HepG2 (cell line): Measurements from ENCODE around the gene UCN2.

Source experiments
- CEBPB ChIP-seq: IDR thresholded peaks from 2 replicates; pipeline ENCODE4 v1.6.1; 2011; ENCODE audit warnings: low read depth, low read length, improper control_type of control experiment, borderline replicate concordance
- NFIC ChIP-seq: IDR thresholded peaks from 2 replicates; pipeline ENCODE4 v1.6.1; 2012; ENCODE audit warnings: mild to moderate bottlenecking, low read length, inconsistent platforms
- NR2C2 ChIP-seq: sonication (generic); formaldehyde crosslinking; IDR thresholded peaks from 2 replicates; pipeline ENCODE4 v1.4.0; 2020; ENCODE audit warnings: missing genetic modification reagents, mild to moderate bottlenecking, moderate library complexity, borderline replicate concordance
- TARDBP ChIP-seq: sonication (generic); formaldehyde crosslinking; IDR thresholded peaks from 2 replicates; pipeline ENCODE4 v1.8.0; 2022; ENCODE audit warnings: mild to moderate bottlenecking, missing genetic modification reagents
- TBL1XR1 ChIP-seq: fragments of 150-350 bp; IDR thresholded peaks from 2 replicates; pipeline ENCODE4 v1.6.1; 2014; ENCODE audit warnings: borderline replicate concordance, low read length; ENCODE audit not compliant: partially characterized antibody
- ZBTB7B ChIP-seq: sonication (generic); formaldehyde crosslinking; IDR thresholded peaks from 2 replicates; pipeline ENCODE4 v1.4.0; 2020; ENCODE audit warnings: missing genetic modification reagents
- ZFP36 ChIP-seq: fragments of 150-350 bp; IDR thresholded peaks from 2 replicates; pipeline ENCODE4 v1.6.1; 2018; ENCODE audit warnings: borderline replicate concordance, low read length, low read depth; ENCODE audit not compliant: partially characterized antibody
- TF ChIP-seq, protein P1 (sequence below): sonication (generic); formaldehyde crosslinking; IDR thresholded peaks from 2 replicates; pipeline ENCODE4 v1.4.0; 2020; ENCODE audit warnings: missing genetic modification reagents
- TF ChIP-seq, protein P2 (sequence below): sonication (generic); formaldehyde crosslinking; IDR thresholded peaks from 2 replicates; pipeline ENCODE4 v1.4.0; 2020; ENCODE audit warnings: low read depth, mild to moderate bottlenecking, missing genetic modification reagents
- TF ChIP-seq, protein P3 (sequence below): sonication (generic); formaldehyde crosslinking; IDR thresholded peaks from 2 replicates; pipeline ENCODE4 v1.5.0; 2020; ENCODE audit warnings: mild to moderate bottlenecking, missing genetic modification reagents, moderate library complexity
- TF ChIP-seq, protein P4 (sequence below): sonication (generic); formaldehyde crosslinking; IDR thresholded peaks from 2 replicates; pipeline ENCODE4 v1.4.0; 2020; ENCODE audit warnings: missing genetic modification reagents
- TF ChIP-seq, protein P5 (sequence below): IDR thresholded peaks from 2 replicates; pipeline ENCODE4 v1.6.1; 2016; ENCODE audit warnings: low read depth, borderline replicate concordance
- TF ChIP-seq, protein P6 (sequence below): sonication (generic); formaldehyde crosslinking; conservative IDR thresholded peaks from 2 replicates; pipeline ENCODE4 v1.4.0; 2020; ENCODE audit warnings: missing genetic modification reagents

DNA sequence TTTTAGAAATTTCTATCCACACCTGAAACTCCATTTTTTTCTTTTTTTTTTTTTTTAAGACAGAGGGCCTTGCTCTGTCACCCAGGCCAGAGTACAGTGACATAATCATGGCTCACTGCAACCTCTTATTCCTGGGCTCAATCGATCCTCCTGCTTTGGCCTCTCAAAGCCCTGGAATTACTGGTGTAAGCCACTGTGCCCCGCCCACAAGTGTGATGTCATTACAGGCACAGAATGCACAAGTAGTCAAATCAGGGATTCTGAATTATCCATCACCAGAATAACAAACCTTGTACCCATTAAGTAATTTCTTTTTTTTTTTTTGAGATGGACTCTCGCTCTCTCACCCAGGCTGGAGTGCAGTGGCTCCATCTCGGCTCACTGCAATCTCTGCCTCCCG lies 43.9 kb upstream of the UCN2 start:
- TF ChIP-seq, protein P1, sequence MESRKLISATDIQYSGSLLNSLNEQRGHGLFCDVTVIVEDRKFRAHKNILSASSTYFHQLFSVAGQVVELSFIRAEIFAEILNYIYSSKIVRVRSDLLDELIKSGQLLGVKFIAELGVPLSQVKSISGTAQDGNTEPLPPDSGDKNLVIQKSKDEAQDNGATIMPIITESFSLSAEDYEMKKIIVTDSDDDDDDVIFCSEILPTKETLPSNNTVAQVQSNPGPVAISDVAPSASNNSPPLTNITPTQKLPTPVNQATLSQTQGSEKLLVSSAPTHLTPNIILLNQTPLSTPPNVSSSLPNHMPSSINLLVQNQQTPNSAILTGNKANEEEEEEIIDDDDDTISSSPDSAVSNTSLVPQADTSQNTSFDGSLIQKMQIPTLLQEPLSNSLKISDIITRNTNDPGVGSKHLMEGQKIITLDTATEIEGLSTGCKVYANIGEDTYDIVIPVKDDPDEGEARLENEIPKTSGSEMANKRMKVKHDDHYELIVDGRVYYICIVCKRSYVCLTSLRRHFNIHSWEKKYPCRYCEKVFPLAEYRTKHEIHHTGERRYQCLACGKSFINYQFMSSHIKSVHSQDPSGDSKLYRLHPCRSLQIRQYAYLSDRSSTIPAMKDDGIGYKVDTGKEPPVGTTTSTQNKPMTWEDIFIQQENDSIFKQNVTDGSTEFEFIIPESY, result no peak
- TF ChIP-seq TARDBP (no peak), NFIC (no peak), TBL1XR1 (no peak), CEBPB (no peak), NR2C2 (CRISPR knock-in tag) (no peak), ZBTB7B (no peak), ZFP36 (no peak)
- TF ChIP-seq, protein P2, sequence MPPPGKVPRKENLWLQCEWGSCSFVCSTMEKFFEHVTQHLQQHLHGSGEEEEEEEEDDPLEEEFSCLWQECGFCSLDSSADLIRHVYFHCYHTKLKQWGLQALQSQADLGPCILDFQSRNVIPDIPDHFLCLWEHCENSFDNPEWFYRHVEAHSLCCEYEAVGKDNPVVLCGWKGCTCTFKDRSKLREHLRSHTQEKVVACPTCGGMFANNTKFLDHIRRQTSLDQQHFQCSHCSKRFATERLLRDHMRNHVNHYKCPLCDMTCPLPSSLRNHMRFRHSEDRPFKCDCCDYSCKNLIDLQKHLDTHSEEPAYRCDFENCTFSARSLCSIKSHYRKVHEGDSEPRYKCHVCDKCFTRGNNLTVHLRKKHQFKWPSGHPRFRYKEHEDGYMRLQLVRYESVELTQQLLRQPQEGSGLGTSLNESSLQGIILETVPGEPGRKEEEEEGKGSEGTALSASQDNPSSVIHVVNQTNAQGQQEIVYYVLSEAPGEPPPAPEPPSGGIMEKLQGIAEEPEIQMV (CRISPR knock-in tag), result no peak
- TF ChIP-seq, protein P3, sequence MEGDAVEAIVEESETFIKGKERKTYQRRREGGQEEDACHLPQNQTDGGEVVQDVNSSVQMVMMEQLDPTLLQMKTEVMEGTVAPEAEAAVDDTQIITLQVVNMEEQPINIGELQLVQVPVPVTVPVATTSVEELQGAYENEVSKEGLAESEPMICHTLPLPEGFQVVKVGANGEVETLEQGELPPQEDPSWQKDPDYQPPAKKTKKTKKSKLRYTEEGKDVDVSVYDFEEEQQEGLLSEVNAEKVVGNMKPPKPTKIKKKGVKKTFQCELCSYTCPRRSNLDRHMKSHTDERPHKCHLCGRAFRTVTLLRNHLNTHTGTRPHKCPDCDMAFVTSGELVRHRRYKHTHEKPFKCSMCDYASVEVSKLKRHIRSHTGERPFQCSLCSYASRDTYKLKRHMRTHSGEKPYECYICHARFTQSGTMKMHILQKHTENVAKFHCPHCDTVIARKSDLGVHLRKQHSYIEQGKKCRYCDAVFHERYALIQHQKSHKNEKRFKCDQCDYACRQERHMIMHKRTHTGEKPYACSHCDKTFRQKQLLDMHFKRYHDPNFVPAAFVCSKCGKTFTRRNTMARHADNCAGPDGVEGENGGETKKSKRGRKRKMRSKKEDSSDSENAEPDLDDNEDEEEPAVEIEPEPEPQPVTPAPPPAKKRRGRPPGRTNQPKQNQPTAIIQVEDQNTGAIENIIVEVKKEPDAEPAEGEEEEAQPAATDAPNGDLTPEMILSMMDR (CRISPR knock-in tag), result no peak
- TF ChIP-seq, protein P4, sequence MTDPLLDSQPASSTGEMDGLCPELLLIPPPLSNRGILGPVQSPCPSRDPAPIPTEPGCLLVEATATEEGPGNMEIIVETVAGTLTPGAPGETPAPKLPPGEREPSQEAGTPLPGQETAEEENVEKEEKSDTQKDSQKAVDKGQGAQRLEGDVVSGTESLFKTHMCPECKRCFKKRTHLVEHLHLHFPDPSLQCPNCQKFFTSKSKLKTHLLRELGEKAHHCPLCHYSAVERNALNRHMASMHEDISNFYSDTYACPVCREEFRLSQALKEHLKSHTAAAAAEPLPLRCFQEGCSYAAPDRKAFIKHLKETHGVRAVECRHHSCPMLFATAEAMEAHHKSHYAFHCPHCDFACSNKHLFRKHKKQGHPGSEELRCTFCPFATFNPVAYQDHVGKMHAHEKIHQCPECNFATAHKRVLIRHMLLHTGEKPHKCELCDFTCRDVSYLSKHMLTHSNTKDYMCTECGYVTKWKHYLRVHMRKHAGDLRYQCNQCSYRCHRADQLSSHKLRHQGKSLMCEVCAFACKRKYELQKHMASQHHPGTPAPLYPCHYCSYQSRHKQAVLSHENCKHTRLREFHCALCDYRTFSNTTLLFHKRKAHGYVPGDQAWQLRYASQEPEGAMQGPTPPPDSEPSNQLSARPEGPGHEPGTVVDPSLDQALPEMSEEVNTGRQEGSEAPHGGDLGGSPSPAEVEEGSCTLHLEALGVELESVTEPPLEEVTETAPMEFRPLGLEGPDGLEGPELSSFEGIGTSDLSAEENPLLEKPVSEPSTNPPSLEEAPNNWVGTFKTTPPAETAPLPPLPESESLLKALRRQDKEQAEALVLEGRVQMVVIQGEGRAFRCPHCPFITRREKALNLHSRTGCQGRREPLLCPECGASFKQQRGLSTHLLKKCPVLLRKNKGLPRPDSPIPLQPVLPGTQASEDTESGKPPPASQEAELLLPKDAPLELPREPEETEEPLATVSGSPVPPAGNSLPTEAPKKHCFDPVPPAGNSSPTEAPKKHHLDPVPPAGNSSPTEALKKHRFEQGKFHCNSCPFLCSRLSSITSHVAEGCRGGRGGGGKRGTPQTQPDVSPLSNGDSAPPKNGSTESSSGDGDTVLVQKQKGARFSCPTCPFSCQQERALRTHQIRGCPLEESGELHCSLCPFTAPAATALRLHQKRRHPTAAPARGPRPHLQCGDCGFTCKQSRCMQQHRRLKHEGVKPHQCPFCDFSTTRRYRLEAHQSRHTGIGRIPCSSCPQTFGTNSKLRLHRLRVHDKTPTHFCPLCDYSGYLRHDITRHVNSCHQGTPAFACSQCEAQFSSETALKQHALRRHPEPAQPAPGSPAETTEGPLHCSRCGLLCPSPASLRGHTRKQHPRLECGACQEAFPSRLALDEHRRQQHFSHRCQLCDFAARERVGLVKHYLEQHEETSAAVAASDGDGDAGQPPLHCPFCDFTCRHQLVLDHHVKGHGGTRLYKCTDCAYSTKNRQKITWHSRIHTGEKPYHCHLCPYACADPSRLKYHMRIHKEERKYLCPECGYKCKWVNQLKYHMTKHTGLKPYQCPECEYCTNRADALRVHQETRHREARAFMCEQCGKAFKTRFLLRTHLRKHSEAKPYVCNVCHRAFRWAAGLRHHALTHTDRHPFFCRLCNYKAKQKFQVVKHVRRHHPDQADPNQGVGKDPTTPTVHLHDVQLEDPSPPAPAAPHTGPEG (CRISPR knock-in tag), result no peak
- TF ChIP-seq, protein P5, sequence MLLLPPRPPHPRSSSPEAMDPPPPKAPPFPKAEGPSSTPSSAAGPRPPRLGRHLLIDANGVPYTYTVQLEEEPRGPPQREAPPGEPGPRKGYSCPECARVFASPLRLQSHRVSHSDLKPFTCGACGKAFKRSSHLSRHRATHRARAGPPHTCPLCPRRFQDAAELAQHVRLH (CRISPR knock-in tag), result no peak
- TF ChIP-seq, protein P6, sequence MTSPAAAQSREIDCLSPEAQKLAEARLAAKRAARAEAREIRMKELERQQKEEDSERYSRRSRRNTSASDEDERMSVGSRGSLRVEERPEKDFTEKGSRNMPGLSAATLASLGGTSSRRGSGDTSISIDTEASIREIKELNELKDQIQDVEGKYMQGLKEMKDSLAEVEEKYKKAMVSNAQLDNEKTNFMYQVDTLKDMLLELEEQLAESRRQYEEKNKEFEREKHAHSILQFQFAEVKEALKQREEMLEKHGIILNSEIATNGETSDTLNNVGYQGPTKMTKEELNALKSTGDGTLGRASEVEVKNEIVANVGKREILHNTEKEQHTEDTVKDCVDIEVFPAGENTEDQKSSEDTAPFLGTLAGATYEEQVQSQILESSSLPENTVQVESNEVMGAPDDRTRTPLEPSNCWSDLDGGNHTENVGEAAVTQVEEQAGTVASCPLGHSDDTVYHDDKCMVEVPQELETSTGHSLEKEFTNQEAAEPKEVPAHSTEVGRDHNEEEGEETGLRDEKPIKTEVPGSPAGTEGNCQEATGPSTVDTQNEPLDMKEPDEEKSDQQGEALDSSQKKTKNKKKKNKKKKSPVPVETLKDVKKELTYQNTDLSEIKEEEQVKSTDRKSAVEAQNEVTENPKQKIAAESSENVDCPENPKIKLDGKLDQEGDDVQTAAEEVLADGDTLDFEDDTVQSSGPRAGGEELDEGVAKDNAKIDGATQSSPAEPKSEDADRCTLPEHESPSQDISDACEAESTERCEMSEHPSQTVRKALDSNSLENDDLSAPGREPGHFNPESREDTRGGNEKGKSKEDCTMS, result no peak
